Fibroblast of skin of abdomen (primary cell): ENCODE measurements around the gene OSTC.
"Not testable (repeated sequence)": the region's sequence is repeated elsewhere in the genome, so short reads cannot be mapped to it uniquely, and the experiment has no call there.

ENCODE experiments used
- DNase-seq: peaks from one replicate; pipeline ENCODE4 v3.0.0-alpha.2; 2013

OSTC gene

DNA sequence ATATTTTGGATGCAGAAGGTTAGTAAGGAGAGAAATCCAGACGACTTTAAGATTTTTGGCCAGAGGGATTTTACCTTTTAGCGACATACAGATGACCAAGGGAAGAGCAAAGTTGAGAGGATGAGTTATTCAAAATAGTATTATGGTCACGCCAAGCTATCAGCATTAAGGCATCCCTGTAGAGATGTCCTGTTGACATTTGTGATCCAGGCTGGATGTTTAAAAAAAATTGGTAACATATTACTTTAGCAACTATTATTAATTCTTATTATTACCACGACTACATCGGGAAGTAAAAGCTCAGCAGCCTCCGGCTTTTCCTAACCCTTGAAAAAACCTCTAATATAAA, 562 bp upstream of the OSTC start:
- DNase-seq = no peak

DNA sequence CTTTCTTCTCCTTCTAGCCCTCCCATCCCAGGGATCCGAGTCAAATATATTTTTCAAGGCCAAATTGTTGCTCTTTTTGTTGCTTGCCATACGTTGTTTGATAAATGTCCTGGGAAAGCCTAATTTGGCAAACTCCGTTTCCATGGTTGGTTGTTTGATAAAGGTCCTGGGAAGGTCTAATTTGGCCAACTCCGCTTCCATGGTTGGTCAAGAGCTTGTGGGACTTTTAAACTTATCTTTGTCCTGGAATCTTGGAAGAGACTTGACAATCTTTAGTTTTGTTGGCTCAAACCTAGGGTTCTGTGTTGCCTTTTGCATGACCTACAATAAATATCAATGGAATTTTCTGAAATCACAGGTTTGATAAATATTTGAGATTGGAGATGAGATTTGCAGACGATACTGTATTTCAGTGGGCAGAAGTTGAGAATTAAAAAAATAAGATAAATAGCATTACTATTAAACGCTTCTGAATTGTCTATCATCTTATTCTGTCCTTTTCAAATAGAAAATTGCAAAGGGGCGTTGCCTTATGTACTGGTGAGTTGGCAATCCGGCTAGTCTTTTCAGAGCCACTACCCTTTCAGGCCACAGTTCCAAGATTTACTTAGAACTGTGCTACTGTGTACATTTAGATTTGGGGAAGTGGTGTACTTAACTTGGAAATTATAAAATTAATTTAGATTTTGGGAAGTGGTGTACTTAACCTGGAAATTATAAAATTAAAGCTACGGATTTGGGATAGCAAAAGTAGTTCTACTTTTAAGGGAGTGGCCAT, 804 bp downstream of the OSTC start:
- DNase-seq = peak; percentile 68

DNA sequence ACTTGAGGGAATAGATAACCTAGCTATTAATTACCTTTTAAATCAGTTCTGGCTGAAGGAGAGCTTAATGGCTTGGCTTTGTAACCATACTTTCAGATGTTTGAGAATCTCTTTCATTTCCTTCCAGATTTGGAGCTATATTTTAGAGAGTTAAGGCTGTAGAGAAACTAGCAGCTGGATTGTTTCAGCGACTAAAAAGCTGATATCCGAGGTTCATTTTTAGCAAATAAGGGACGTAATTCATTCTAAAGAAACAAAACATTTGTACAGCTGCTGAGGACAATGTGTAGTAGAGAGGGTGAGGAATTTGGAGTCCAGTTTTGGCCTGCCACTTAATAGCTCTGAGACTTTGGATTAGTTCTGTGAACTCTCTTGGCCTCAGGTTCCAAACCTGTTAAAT, 12.2 kb downstream of the OSTC start:
- no peak for DNase-seq

GRCh38 chr4:108674356-108674977, 24.1 kb downstream of the OSTC start:
- DNase-seq = no peak

DNA sequence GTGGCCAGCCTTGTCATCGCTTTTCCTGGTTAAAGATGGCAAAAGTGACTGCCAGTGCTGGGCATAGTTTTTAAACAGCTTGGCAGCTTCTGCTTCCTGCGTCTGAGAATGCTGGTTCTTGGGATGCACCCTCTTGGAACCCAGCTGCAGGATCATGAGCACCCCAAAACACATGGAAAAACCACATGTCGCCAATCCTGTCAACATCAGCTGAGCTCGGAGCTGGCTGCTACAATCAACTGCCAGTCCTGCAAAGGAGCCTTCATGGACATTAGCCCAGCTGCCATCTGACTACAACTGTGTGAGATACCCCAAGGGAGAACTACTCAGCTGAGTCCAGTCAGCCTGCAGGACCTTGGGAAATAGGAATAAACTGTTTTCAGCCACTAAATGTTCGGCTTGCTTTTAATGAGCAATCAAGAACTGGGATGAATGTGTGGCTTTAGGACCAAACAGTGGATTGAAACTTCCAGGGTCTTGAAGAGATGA, 31.0 kb downstream of the OSTC start:
- DNase-seq = no peak

- DNase-seq = peak; percentile 58
Measured at GRCh38 chr4:108683479-108683878, 33.1 kb downstream of the OSTC start.

GRCh38 chr4:108685036-108685686, 34.8 kb downstream of the OSTC start:
- peak; percentile 39 for DNase-seq

- DNase-seq = no peak
Measured at GRCh38 chr4:108690738-108691137, 40.3 kb downstream of the OSTC start.

DNA sequence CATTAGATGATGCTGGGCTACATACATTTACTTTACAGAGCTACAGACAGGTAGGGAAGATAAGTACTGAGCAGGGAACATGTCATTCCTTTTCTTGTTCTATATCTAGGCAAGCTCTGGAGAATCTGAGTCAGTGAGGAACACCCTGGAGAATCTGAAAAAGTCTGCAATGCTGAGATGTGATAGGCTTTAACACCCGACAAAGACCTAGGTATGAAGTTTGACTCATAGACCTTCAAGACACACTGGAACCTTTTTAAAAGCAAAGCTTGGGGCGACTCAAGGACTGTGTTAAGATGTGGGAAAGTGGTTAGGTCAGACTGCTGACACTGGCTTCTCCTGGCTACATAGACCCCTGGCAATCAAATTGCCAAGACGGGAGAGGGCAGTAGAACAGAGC, 42.8 kb downstream of the OSTC start:
- no peak for DNase-seq

GRCh38 chr4:108693819-108694218, 43.4 kb downstream of the OSTC start:
- peak; percentile 38 for DNase-seq

DNA sequence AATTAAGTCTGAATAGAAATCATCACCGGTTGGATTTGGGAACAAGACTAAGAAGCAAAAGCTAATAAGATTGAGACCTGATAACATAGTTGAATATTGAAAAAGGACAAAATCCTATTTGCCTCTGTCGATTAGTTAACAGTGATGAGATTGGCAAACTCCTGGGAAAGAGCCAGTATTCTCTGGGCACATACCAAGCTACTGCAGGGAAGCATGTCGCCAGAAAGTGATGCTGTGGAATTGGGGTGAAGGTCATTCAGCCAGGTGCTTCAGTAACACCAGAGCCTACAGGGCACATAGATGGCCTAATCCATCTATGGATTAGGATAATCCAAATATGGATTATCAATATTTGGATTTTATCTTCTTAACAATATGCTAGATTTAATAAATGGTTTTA, 44.0 kb downstream of the OSTC start:
- no peak for DNase-seq

DNA sequence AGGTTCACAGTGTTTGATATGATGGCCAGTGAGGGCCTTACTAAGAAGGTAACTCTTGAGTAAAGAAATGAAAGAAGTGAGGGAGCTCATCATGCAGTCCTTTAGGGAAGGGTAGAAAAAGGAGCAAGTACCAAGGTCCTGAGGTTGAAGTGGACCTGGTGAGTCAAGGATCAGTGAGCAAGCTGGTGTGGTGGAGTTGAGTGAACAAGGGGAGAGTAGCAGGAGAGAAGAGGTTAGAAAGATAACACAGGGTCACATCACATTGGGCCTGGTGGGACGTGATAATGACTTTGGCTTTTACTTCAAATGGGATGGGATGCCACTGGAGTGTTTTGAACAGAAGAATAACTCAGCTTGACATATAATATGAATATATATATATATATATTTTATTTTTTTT, 44.7 kb downstream of the OSTC start:
- DNase-seq = no peak

- DNase-seq = no peak
Measured at GRCh38 chr4:108696160-108696559, 45.8 kb downstream of the OSTC start.

DNA sequence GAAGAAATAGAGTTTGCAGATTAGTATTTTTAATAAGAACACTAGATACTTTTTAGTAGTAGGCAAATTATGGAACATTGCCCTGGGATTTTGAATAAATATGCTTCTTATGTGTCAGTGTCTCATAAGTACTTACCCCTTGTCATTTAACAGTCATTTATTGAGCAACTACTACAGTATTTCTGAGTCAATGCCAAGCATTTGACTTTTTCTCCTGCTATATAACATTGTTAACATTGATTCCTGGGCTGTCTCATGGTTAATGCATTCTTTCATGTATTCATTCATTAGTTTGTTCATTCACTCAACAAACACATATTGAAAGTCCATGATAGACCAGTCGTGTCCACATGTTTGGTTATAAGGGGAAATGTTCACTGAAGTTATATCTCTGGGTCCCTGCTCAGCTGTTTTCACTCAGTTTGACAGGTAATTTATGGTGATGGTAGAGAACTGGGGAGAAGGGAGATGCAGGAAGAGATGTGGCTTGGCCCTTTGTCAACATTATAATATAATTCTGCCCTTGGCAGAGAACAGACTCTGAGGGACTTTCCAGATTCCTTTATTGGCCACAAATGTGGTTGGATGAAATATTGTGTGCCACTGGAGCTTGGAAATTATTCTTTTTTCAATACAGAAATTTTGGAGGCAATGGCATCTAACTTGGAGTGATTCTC, 49.8 kb downstream of the OSTC start:
- DNase-seq = peak; percentile 94

GRCh38 chr4:108702960-108703359, 52.6 kb downstream of the OSTC start:
- DNase-seq = peak; percentile 44

DNA sequence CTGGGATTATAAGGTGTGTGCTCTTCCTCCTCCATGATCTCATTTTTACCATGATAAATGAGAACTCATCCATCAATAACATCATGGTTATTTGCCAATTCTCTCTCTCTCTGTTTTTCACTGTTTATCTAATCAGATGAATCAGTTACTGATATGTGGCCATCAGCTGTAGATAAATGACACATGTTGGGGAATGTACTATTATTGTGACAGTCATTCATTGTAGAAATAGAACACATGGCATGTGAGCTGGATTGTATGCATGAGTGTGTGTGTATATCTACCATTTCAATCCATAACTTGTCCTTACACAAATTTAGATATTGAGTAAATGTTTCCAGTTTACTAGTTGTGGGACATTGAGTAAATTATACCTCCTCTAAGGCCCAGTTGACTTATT, 53.0 kb downstream of the OSTC start:
- no peak for DNase-seq

DNA sequence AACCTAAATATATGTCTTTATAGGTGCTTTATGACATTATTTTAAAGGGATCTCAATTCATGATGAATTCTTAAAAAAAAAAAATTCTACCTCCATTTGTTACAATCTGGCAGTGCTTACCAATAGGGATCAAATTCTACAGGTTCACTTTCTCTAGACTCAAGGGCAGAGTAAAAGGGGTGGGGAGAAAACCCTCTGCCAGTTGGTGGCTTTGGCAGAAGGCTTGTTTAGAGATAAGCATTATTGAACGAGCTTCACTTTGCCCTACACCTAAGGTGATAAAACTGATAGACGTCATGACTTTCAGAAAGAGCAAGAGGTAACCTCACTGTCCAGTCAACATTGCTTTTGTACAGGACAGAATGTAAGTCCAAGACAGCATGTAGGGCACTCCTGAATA, 53.6 kb downstream of the OSTC start:
- DNase-seq = no peak

- DNase-seq = no peak
Measured at GRCh38 chr4:108706289-108706688, 55.9 kb downstream of the OSTC start.

GRCh38 chr4:108709234-108709633, 58.8 kb downstream of the OSTC start:
- no peak for DNase-seq

- DNase-seq = no peak
Measured at GRCh38 chr4:108709722-108710121, 59.3 kb downstream of the OSTC start.

DNA sequence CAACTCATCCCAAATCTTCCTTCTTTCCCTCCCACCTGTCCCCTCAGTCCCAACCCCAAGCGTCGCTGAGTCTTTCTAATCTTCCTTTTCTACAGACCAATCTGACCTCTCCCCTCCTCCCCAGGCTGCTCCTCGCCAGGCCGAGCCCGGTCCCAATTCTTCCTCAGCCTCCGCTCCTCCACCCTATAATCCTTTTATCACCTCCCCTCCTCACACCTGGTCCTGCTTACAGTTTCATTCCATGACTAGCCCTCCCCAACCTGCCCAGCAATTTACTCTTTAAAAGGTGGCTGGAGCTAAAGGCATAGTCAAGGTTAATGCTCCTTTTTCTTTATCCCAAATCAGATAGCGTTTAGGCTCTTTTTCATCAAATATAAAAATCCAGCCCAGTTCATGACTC, 60.2 kb downstream of the OSTC start:
- DNase-seq = not testable (repeated sequence)

GRCh38 chr4:108714880-108715279, 64.5 kb downstream of the OSTC start:
- no peak for DNase-seq

DNA sequence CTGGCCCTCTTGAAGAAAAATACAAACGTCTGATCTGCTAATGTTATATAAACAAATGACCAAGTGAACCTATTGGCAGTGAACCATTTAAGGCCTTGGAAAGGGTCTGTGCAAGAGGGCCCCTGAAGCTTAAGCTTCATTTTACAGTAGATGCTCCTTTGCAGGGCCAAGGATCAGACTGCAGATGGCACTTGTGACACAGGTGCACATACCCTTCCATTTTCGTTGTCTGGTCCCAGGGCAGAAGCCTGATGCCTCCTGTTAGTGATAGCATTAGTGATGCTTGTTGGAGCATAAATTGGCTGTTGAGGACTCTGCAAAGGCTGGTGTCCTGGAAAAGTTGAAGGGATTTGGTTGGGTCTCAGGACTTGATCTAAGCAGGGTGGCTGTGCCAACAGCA, 65.9 kb downstream of the OSTC start:
- no peak for DNase-seq
